ENCODE measurements around the gene MICU1. TPM values are rescaled to one million over a fixed set of nuclear protein-coding genes. Genes with fewer than 3 reads are reported as not detected.

MICU1 gene
- polyA plus RNA-seq, 1 of the 3 experiments (the other 2 are of a cell fraction): 24.6 TPM

- no peaks in the 10 kb centered on the region for H3K27me3 ChIP-seq (ENCODE audit: insufficient read depth)
- no peaks in the 10 kb centered on the region for H4K20me1 ChIP-seq (ENCODE audit: insufficient read depth)
- H3F3A ChIP-seq (replicated peaks; ENCODE audit: insufficient read depth): no peaks in the 10 kb centered on the region
- H3K27ac ChIP-seq (ENCODE audit: low read depth in 2 of 2, low read length in 1 of 2): no peak overlapping the region
- peaks cover 4 to 6% of the 10 kb centered on the region in 2 experiments; a peak in 3 of 4 replicates for H3K4me1 ChIP-seq (ENCODE audit: control insufficient read depth in 1 of 2, insufficient read depth in 2 of 2, low read depth in 1 of 2, low read length in 1 of 2)
- WGBS (ENCODE audit: low lambda C conversion rate): 52% methylated on average over 2 of the region's 2 CpGs
- no peak overlapping the region for H3K4me2 ChIP-seq
- no peak for TF ChIP-seq ELF1 (IDR thresholded peaks at IDR 0.05)
- no peak for TF ChIP-seq EZH2phosphoT487 (IDR thresholded peaks at IDR 0.05; ENCODE audit: borderline replicate concordance, low read depth)
- TF ChIP-seq SIN3A (IDR thresholded peaks at IDR 0.05; ENCODE audit: borderline replicate concordance, low read depth, low read length): no peak
- no peak for TF ChIP-seq RFX5 (IDR thresholded peaks at IDR 0.05; ENCODE audit: low read length)
- TF ChIP-seq USF1 (IDR thresholded peaks at IDR 0.05; ENCODE audit: borderline replicate concordance, low read depth): no peak
- no peak for TF ChIP-seq FOXM1 (IDR thresholded peaks at IDR 0.05; ENCODE audit: low read depth)
- TF ChIP-seq USF2 (IDR thresholded peaks at IDR 0.05; ENCODE audit: borderline replicate concordance, low read depth, low read length): no peak
- TF ChIP-seq MEF2A (IDR thresholded peaks at IDR 0.05; ENCODE audit: borderline replicate concordance, low read depth): no peak
- no peak for TF ChIP-seq MXI1 (IDR thresholded peaks at IDR 0.05; ENCODE audit: low read depth, low read length)
- no peak for TF ChIP-seq MAX (IDR thresholded peaks at IDR 0.05; ENCODE audit: low read depth)
- H3K4me3 ChIP-seq (ENCODE audit: low read depth in 2 of 2, low read length in 1 of 2): no peak overlapping the region
- CTCF ChIA-PET: no interaction called here
- POLR2A ChIA-PET: no interaction called here
- H3K79me2 ChIP-seq (ENCODE audit: insufficient read depth): no peaks in the 10 kb centered on the region
- no peak overlapping the region for H2AFZ ChIP-seq (ENCODE audit: low read depth)
- H3K9me3 ChIP-seq: no peaks in the 10 kb centered on the region
- H3K9ac ChIP-seq: no peak overlapping the region
- H3K9me2 ChIP-seq: no peaks in the 10 kb centered on the region
- H3K36me3 ChIP-seq (replicated peaks in 1 of 2; ENCODE audit: control insufficient read depth in 1 of 2, insufficient read depth in 2 of 2, low read length in 1 of 2): peaks cover 0 to 2% of the 10 kb centered on the region in 2 experiments
- DNase-seq: no peak
Observed at GRCh38 chr10:72464438-72464837, 161.4 kb downstream of the MICU1 start.

GRCh38 chr10:72462261-72462660, 163.6 kb downstream of the MICU1 start:
- no peaks in the 10 kb centered on the region for H3K9me3 ChIP-seq
- no peaks in the 10 kb centered on the region for H3K9me2 ChIP-seq
- H3K4me1 ChIP-seq (ENCODE audit: control insufficient read depth in 1 of 2, insufficient read depth in 2 of 2, low read depth in 1 of 2, low read length in 1 of 2): peaks cover 4 to 6% of the 10 kb centered on the region in 2 experiments; a peak in 3 of 4 replicates
- no peak overlapping the region for H3K27ac ChIP-seq (ENCODE audit: low read depth in 2 of 2, low read length in 1 of 2)
- no peak overlapping the region for H3K9ac ChIP-seq
- POLR2A ChIA-PET: no interaction called here
- no peak for DNase-seq
- H3K27me3 ChIP-seq (ENCODE audit: insufficient read depth): no peaks in the 10 kb centered on the region
- H3K4me3 ChIP-seq (ENCODE audit: low read depth in 2 of 2, low read length in 1 of 2): no peak overlapping the region
- H3K36me3 ChIP-seq (replicated peaks in 1 of 2; ENCODE audit: control insufficient read depth in 1 of 2, insufficient read depth in 2 of 2, low read length in 1 of 2): no peaks in the 10 kb centered on the region
- H3K79me2 ChIP-seq (ENCODE audit: insufficient read depth): no peaks in the 10 kb centered on the region
- no peak overlapping the region for H3K4me2 ChIP-seq
- 91% methylated on average over 3 of the region's 3 CpGs for WGBS (ENCODE audit: low lambda C conversion rate)
- CTCF ChIA-PET: interaction anchor here (1.4 kb wide), 1 partner anchor 15 kb away, joined by 5 read pairs; no protein-coding TSS in a partner anchor
- H2AFZ ChIP-seq (ENCODE audit: low read depth): no peak overlapping the region
- H3F3A ChIP-seq (replicated peaks; ENCODE audit: insufficient read depth): no peaks in the 10 kb centered on the region
- no peaks in the 10 kb centered on the region for H4K20me1 ChIP-seq (ENCODE audit: insufficient read depth)
- TF ChIP-seq MEF2A (IDR thresholded peaks at IDR 0.05; ENCODE audit: borderline replicate concordance, low read depth) (no peak), PBX3 (IDR thresholded peaks at IDR 0.05) (no peak), SMC3 (IDR thresholded peaks at IDR 0.05; ENCODE audit: low read depth, low read length) (no peak), POLR2AphosphoS5 (IDR thresholded peaks at IDR 0.05; ENCODE audit: low read depth, low read length) (no peak), RXRA (IDR thresholded peaks at IDR 0.05; ENCODE audit: borderline replicate concordance, low read depth) (no peak), ZBTB33 (IDR thresholded peaks at IDR 0.05; ENCODE audit: borderline replicate concordance, low read depth) (no peak), MAX (IDR thresholded peaks at IDR 0.05; ENCODE audit: low read depth) (no peak), NFIC (IDR thresholded peaks at IDR 0.05; ENCODE audit: borderline replicate concordance) (no peak), CTCF (IDR thresholded peaks at IDR 0.05) (no peak)
